Endothelial cell (in vitro differentiated cells): ENCODE measurements around the gene GJE1. TPM values are rescaled to one million over a fixed set of nuclear protein-coding genes. Genes with fewer than 3 reads are reported as not detected.
"Not testable (repeated sequence)": the region's sequence is repeated elsewhere in the genome, so short reads cannot be mapped to it uniquely, and the experiment has no call there.

ENCODE experiments used
- DNase-seq: peaks from one replicate; pipeline ENCODE4 v3.0.0; 2021; ENCODE audit warnings: low spot score
- H3K27ac Mint-ChIP-seq: one replicate; pipeline ENCODE4 v1.8.0; 2021; ENCODE audit warnings: mixed read lengths, inconsistent platforms; ENCODE audit not compliant: unreplicated experiment
- H3K27me3 Mint-ChIP-seq: one replicate; pipeline ENCODE4 v1.8.0; 2021; ENCODE audit warnings: mild to moderate bottlenecking, moderate library complexity, mixed read lengths, inconsistent platforms; ENCODE audit not compliant: unreplicated experiment
- H3K36me3 Mint-ChIP-seq: one replicate; pipeline ENCODE4 v1.8.0; 2021; ENCODE audit warnings: mild to moderate bottlenecking, low read depth, mixed read lengths, inconsistent platforms; ENCODE audit not compliant: unreplicated experiment
- H3K4me1 Mint-ChIP-seq: one replicate; pipeline ENCODE4 v1.8.0; 2021; ENCODE audit warnings: mild to moderate bottlenecking, mixed read lengths, inconsistent platforms; ENCODE audit not compliant: unreplicated experiment
- H3K4me3 Mint-ChIP-seq: one replicate; pipeline ENCODE4 v1.8.0; 2021; ENCODE audit warnings: mild to moderate bottlenecking, mixed read lengths, inconsistent platforms; ENCODE audit not compliant: unreplicated experiment
- H3K9me3 Mint-ChIP-seq: one replicate; pipeline ENCODE4 v1.8.0; 2021; ENCODE audit warnings: mixed read lengths, inconsistent platforms; ENCODE audit not compliant: unreplicated experiment
- CTCF ChIP-seq: fragments of 200-600 bp; sonication (generic); IDR thresholded peaks from one replicate; pipeline ENCODE4 v1.5.0; 2021; ENCODE audit warnings: antibody characterized with exemption; ENCODE audit not compliant: unreplicated experiment
- long read RNA-seq: library from polyadenylated mRNA; unstranded; transcript quantifications from one replicate; pipeline ENCODE4 v2.0.0, GENCODE V29; 2020; ENCODE audit not compliant: unreplicated experiment
- total RNA-seq: library from RNA; stranded (reverse); fragmentation: NEBNext Ultra II Directional; extraction: Animal tissue kit (Norgen Biotek cat#: 25700); gene quantifications from one replicate; pipeline ENCODE4 v1.2.1, GENCODE V29; 2021; ENCODE audit not compliant: unreplicated experiment

Gene GJE1
- total RNA-seq, result not detected
- long read RNA-seq, result 0 reads

- TF ChIP-seq CTCF, result no peak
- no peak for DNase-seq
- H3K27me3 Mint-ChIP-seq, result no peaks in the 10 kb centered on the region
- H3K4me1 Mint-ChIP-seq, result peaks cover 3% of the 10 kb centered on the region
- H3K27ac Mint-ChIP-seq, result no peak within 1 kb of the TSS
- no peaks in the 10 kb centered on the region for H3K36me3 Mint-ChIP-seq
- H3K4me3 Mint-ChIP-seq, result no peak within 1 kb of the TSS
- no peaks in the 10 kb centered on the region for H3K9me3 Mint-ChIP-seq
Measured at GRCh38 chr6:142132625-142133024, at the start of gene GJE1. Gene GJE1 (plus strand): TSS chr6:142132925. CDS start chr6:142133159, 234 bp downstream.

GRCh38 chr6:142087950-142088857 is 44.5 kb upstream of the GJE1 start:
- Mint-ChIP-seq H3K27ac (no peak overlapping the region), H3K4me3 (no peak overlapping the region), H3K27me3 (no peaks in the 10 kb centered on the region), H3K9me3 (no peaks in the 10 kb centered on the region), H3K36me3 (no peaks in the 10 kb centered on the region), H3K4me1 (peaks cover 5% of the 10 kb centered on the region)
- DNase-seq, result no peak
- no peak for TF ChIP-seq CTCF

GRCh38 chr6:142088858-142089216 is 43.9 kb upstream of the GJE1 start:
- no peaks in the 10 kb centered on the region for H3K36me3 Mint-ChIP-seq
- DNase-seq, result peak; percentile 63

GRCh38 chr6:142104820-142105219 is 27.9 kb upstream of the GJE1 start:
- not testable (repeated sequence) for DNase-seq

More at GRCh38 chr6:142088858-142089216, 43.9 kb upstream of the GJE1 start:
- H3K27ac Mint-ChIP-seq, result no peak overlapping the region
- H3K4me1 Mint-ChIP-seq, result peaks cover 5% of the 10 kb centered on the region
- no peak for TF ChIP-seq CTCF
- H3K9me3 Mint-ChIP-seq, result no peaks in the 10 kb centered on the region
- no peaks in the 10 kb centered on the region for H3K27me3 Mint-ChIP-seq
- no peak overlapping the region for H3K4me3 Mint-ChIP-seq

GRCh38 chr6:142110820-142111219 is 21.9 kb upstream of the GJE1 start:
- DNase-seq, H3K4me3 Mint-ChIP-seq, H3K9me3 Mint-ChIP-seq, H3K4me1 Mint-ChIP-seq, H3K27me3 Mint-ChIP-seq, H3K36me3 Mint-ChIP-seq, H3K27ac Mint-ChIP-seq: not testable (repeated sequence)

More at GRCh38 chr6:142104820-142105219, 27.9 kb upstream of the GJE1 start:
- H3K36me3 Mint-ChIP-seq, H3K27me3 Mint-ChIP-seq, H3K27ac Mint-ChIP-seq, H3K4me3 Mint-ChIP-seq, H3K9me3 Mint-ChIP-seq, H3K4me1 Mint-ChIP-seq: not testable (repeated sequence)

- H3K27ac Mint-ChIP-seq, result no peak overlapping the region
- TF ChIP-seq CTCF, result peak; percentile 71
- no peaks in the 10 kb centered on the region for H3K9me3 Mint-ChIP-seq
- H3K36me3 Mint-ChIP-seq, result no peaks in the 10 kb centered on the region
- H3K4me1 Mint-ChIP-seq, result no peaks in the 10 kb centered on the region
- DNase-seq, result peak; percentile 80
- H3K27me3 Mint-ChIP-seq, result peaks cover 2% of the 10 kb centered on the region
- no peak overlapping the region for H3K4me3 Mint-ChIP-seq
Measured at GRCh38 chr6:142112451-142113061, 20.2 kb upstream of the GJE1 start.
